WTC11 (cell line): ENCODE results near the gene MFSD12. TPM values are rescaled to one million over a fixed set of nuclear protein-coding genes. Genes with fewer than 3 reads are reported as not detected.

Experiments
- ATAC-seq: fragments of 200-7000 bp; cut with Tn5 transposase; 2 replicates; pipeline ENCODE4 v1.10.0; 2021; ENCODE audit warnings: mild to moderate bottlenecking, moderate library complexity
- Bru-seq: library from RNA; stranded (reverse); fragments of 400-500 nt; gene quantifications from one replicate; lab custom pipeline; 2021; lab: Mats Ljungman, UMichigan
- CTCF ChIA-PET: fragments of 300-600 bp; sonication (Branson Sonifier 250); formaldehyde crosslinking; loops from one replicate; lab custom pipeline; 2021; ENCODE audit warnings: antibody characterized with exemption; lab: Charles Lee
- POLR2A ChIA-PET: fragments of 350-600 bp; sonication (Branson Sonifier 250); formaldehyde crosslinking; loops from one replicate; lab custom pipeline; 2021; ENCODE audit warnings: antibody characterized with exemption; lab: Charles Lee
- DNase-seq: peaks from one replicate; pipeline ENCODE4 v3.0.0; 2021; ENCODE audit warnings: low spot score
- H3K27ac Mint-ChIP-seq: 2 replicates; pipeline ENCODE4 v1.8.0; 2021; ENCODE audit warnings: mixed read lengths
- H3K27me3 Mint-ChIP-seq: 2 replicates; pipeline ENCODE4 v1.8.0; 2021; ENCODE audit warnings: low read depth, mild to moderate bottlenecking, moderate library complexity, mixed read lengths
- H3K36me3 Mint-ChIP-seq: 2 replicates; pipeline ENCODE4 v1.8.0; 2021; ENCODE audit warnings: mixed read lengths
- H3K4me1 Mint-ChIP-seq: 2 replicates; pipeline ENCODE4 v1.8.0; 2022; ENCODE audit warnings: mixed read lengths
- H3K4me3 Mint-ChIP-seq: 2 replicates; pipeline ENCODE4 v1.8.0; 2021; ENCODE audit warnings: mild to moderate bottlenecking, moderate library complexity, mixed read lengths
- H3K9me3 Mint-ChIP-seq: 2 replicates; pipeline ENCODE4 v1.8.0; 2021; ENCODE audit warnings: mixed read lengths
- CREB1 ChIP-seq: sonication (generic); formaldehyde crosslinking; IDR thresholded peaks from 2 replicates; pipeline ENCODE4 v1.8.0; 2023; ENCODE audit warnings: mild to moderate bottlenecking, missing genetic modification reagents
- ELF4 ChIP-seq: sonication (generic); formaldehyde crosslinking; IDR thresholded peaks from 2 replicates; pipeline ENCODE4 v1.8.1; 2022; ENCODE audit warnings: low read depth, mild to moderate bottlenecking, moderate library complexity, missing genetic modification reagents
- FOXJ3 ChIP-seq: sonication (generic); formaldehyde crosslinking; IDR thresholded peaks from 2 replicates; pipeline ENCODE4 v1.9.0; 2021; ENCODE audit warnings: missing genetic modification reagents, mild to moderate bottlenecking, borderline replicate concordance
- FOXK1 ChIP-seq: sonication (generic); formaldehyde crosslinking; IDR thresholded peaks from 2 replicates; pipeline ENCODE4 v1.8.0; 2022; ENCODE audit warnings: mild to moderate bottlenecking, moderate library complexity, missing genetic modification reagents
- GABPB1 ChIP-seq: sonication (generic); formaldehyde crosslinking; IDR thresholded peaks from 2 replicates; pipeline ENCODE4 v1.8.1; 2023; ENCODE audit warnings: mild to moderate bottlenecking, missing genetic modification reagents
- JAZF1 ChIP-seq: fragments of 250-450 bp; sonication (Bioruptor Pico); IDR thresholded peaks from 2 replicates; pipeline ENCODE4 v1.9.0; 2021; ENCODE audit warnings: moderate library complexity, mild to moderate bottlenecking, inconsistent platforms
- KAT7 ChIP-seq: sonication (generic); formaldehyde crosslinking; IDR thresholded peaks from 2 replicates; pipeline ENCODE4 v1.8.1; 2023; ENCODE audit warnings: missing genetic modification reagents, mild to moderate bottlenecking, borderline replicate concordance
- PRRX2 ChIP-seq: fragments of 250-450 bp; sonication (Bioruptor Pico); IDR thresholded peaks from 2 replicates; pipeline ENCODE4 v1.8.0; 2021; ENCODE audit warnings: mild to moderate bottlenecking
- SMAD3 ChIP-seq: sonication (generic); formaldehyde crosslinking; IDR thresholded peaks from 2 replicates; pipeline ENCODE4 v1.8.0; 2022; ENCODE audit warnings: missing genetic modification reagents, mild to moderate bottlenecking, borderline replicate concordance
- SOX15 ChIP-seq: fragments of 250-450 bp; sonication (Bioruptor Pico); IDR thresholded peaks from 2 replicates; pipeline ENCODE4 v1.9.0; 2021; ENCODE audit warnings: mild to moderate bottlenecking
- TCF7 ChIP-seq: sonication (generic); formaldehyde crosslinking; IDR thresholded peaks from 2 replicates; pipeline ENCODE4 v1.8.0; 2022; ENCODE audit warnings: mild to moderate bottlenecking, low read depth, missing genetic modification reagents, moderate library complexity
- TEAD1 ChIP-seq: sonication (generic); formaldehyde crosslinking; IDR thresholded peaks from 2 replicates; pipeline ENCODE4 v1.8.0; 2022; ENCODE audit warnings: mild to moderate bottlenecking, missing genetic modification reagents
- long read RNA-seq, 3 experiments: library from RNA in 1 of 3; library from capped mRNA in 1 of 3; library from polyadenylated mRNA in 1 of 3; unstranded in 2 of 3; stranded (forward) in 1 of 3; transcript quantifications; one replicate each; pipeline ENCODE4 v2.0.0, GENCODE V29; 2021
- total RNA-seq: library from RNA; stranded (reverse); gene quantifications from 3 replicates; pipeline ENCODE4 v1.2.3, GENCODE V29; 2021
- TF ChIP-seq, protein P1 (sequence below): fragments of 250-450 bp; sonication (Bioruptor Pico); IDR thresholded peaks from 2 replicates; pipeline ENCODE4 v1.9.0; 2021; ENCODE audit warnings: mild to moderate bottlenecking
- TF ChIP-seq, protein P2 (sequence below): fragments of 250-450 bp; sonication (Bioruptor Pico); IDR thresholded peaks from 2 replicates; pipeline ENCODE4 v1.9.0; 2021; ENCODE audit warnings: mild to moderate bottlenecking, borderline replicate concordance
- TF ChIP-seq, protein P3 (sequence below): sonication (generic); formaldehyde crosslinking; IDR thresholded peaks from 2 replicates; pipeline ENCODE4 v1.8.1; 2022; ENCODE audit warnings: mild to moderate bottlenecking, missing genetic modification reagents, moderate library complexity, borderline replicate concordance
- TF ChIP-seq, protein P4 (sequence below): sonication (generic); formaldehyde crosslinking; IDR thresholded peaks from 2 replicates; pipeline ENCODE4 v1.8.1; 2023; ENCODE audit warnings: mild to moderate bottlenecking, missing genetic modification reagents, moderate library complexity
- TF ChIP-seq, protein P5 (sequence below): fragments of 200-600 bp; IDR thresholded peaks from 2 replicates; pipeline ENCODE4 v1.8.0; 2022; ENCODE audit warnings: antibody characterized with exemption
- TF ChIP-seq, protein P6 (sequence below): sonication (generic); formaldehyde crosslinking; IDR thresholded peaks from 2 replicates; pipeline ENCODE4 v1.8.0; 2022; ENCODE audit warnings: mild to moderate bottlenecking, missing genetic modification reagents
- TF ChIP-seq, protein P7 (sequence below): sonication (generic); formaldehyde crosslinking; IDR thresholded peaks from 2 replicates; pipeline ENCODE4 v1.8.1; 2023; ENCODE audit warnings: mild to moderate bottlenecking, missing genetic modification reagents
- TF ChIP-seq, protein P8 (sequence below): sonication (generic); formaldehyde crosslinking; IDR thresholded peaks from 2 replicates; pipeline ENCODE4 v1.8.1; 2022; ENCODE audit warnings: mild to moderate bottlenecking, moderate library complexity, missing genetic modification reagents

The MFSD12 gene
- 59.9 to 75.4 TPM (median 71.0 TPM) in 3 replicates for total RNA-seq
- Bru-seq, nascent RNA: percentile 52 among the genes with signal in this experiment
- long read RNA-seq, experiment 1, transcript MFSD12-201 (10 exons, 2,124 nt): major isoform, 47 of 135 reads
- long read RNA-seq, experiment 1, partial matches to known transcripts: 6 of 135 reads
- long read RNA-seq, experiment 1, other reads (novel, unspliced or antisense): 78 of 135 reads
- long read RNA-seq, experiment 2, transcript MFSD12-215 (1 exons, 688 nt): minor isoform, 7 of 56 reads
- long read RNA-seq, experiment 2, transcript MFSD12-201 (10 exons, 2,124 nt): major isoform, 15 of 56 reads
- long read RNA-seq, experiment 2, partial matches to known transcripts: 7 of 56 reads
- long read RNA-seq, experiment 2, other reads (novel, unspliced or antisense): 25 of 56 reads
- long read RNA-seq, experiment 3, partial matches to known transcripts: 1 of 4 reads
- long read RNA-seq, experiment 3, other reads (novel, unspliced or antisense): 3 of 4 reads

DNA sequence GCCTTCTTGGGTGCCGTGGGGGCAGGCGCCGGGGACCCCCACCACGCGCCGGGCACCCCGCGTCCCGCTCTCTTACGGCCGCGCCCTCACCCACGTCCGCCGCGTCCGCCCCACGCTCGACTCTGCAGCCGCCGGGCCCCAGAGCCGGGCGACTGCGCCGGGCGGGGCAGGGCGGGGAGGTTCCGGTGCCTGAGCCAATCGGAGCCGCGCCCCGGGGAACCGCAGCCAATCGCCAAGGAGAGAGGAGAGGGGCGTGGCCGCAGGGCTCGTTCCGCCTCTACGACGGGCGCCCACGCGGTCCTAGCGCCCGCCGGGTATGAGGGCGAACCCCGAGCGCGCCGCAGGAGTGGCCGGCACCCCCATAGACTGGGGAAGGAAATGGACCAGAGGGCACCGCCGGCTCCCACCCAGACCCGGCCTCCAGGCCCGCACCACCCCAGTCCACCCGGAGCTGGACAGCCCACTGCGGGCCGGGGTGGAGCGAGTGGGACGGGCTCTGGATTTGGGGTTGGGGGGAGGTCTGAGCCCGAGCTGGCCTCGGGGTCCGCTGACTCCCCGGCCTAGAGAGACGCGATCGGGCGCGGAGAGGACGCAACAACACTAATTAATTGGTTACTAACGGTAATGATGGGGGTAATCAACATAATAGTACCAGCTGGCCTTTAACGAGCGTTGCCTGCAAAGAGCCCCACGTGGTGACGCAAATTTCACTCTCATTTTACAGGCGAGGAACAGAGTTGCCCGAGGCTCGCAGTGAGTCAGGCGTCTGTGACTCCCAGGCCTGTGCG, at the start of gene MFSD12:
Gene MFSD12, minus strand, starts transcription at position 126 of the 788 bp plus-strand sequence. CDS start 183 bp downstream, outside the sequence.
- H3K27ac Mint-ChIP-seq: peak within 1 kb of the TSS; percentile 49; the same call in 1 of the 2 replicates
- CTCF ChIA-PET: interaction anchor here (0.9 to 2.7 kb wide), 5 partner anchors 10 to 72 kb away, joined by 3 to 20 read pairs (median 5); no protein-coding TSS in a partner anchor
- TF ChIP-seq, protein P1, sequence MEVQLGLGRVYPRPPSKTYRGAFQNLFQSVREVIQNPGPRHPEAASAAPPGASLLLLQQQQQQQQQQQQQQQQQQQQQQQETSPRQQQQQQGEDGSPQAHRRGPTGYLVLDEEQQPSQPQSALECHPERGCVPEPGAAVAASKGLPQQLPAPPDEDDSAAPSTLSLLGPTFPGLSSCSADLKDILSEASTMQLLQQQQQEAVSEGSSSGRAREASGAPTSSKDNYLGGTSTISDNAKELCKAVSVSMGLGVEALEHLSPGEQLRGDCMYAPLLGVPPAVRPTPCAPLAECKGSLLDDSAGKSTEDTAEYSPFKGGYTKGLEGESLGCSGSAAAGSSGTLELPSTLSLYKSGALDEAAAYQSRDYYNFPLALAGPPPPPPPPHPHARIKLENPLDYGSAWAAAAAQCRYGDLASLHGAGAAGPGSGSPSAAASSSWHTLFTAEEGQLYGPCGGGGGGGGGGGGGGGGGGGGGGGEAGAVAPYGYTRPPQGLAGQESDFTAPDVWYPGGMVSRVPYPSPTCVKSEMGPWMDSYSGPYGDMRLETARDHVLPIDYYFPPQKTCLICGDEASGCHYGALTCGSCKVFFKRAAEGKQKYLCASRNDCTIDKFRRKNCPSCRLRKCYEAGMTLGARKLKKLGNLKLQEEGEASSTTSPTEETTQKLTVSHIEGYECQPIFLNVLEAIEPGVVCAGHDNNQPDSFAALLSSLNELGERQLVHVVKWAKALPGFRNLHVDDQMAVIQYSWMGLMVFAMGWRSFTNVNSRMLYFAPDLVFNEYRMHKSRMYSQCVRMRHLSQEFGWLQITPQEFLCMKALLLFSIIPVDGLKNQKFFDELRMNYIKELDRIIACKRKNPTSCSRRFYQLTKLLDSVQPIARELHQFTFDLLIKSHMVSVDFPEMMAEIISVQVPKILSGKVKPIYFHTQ (CRISPR knock-in tag): no peak
- TF ChIP-seq, protein P2, sequence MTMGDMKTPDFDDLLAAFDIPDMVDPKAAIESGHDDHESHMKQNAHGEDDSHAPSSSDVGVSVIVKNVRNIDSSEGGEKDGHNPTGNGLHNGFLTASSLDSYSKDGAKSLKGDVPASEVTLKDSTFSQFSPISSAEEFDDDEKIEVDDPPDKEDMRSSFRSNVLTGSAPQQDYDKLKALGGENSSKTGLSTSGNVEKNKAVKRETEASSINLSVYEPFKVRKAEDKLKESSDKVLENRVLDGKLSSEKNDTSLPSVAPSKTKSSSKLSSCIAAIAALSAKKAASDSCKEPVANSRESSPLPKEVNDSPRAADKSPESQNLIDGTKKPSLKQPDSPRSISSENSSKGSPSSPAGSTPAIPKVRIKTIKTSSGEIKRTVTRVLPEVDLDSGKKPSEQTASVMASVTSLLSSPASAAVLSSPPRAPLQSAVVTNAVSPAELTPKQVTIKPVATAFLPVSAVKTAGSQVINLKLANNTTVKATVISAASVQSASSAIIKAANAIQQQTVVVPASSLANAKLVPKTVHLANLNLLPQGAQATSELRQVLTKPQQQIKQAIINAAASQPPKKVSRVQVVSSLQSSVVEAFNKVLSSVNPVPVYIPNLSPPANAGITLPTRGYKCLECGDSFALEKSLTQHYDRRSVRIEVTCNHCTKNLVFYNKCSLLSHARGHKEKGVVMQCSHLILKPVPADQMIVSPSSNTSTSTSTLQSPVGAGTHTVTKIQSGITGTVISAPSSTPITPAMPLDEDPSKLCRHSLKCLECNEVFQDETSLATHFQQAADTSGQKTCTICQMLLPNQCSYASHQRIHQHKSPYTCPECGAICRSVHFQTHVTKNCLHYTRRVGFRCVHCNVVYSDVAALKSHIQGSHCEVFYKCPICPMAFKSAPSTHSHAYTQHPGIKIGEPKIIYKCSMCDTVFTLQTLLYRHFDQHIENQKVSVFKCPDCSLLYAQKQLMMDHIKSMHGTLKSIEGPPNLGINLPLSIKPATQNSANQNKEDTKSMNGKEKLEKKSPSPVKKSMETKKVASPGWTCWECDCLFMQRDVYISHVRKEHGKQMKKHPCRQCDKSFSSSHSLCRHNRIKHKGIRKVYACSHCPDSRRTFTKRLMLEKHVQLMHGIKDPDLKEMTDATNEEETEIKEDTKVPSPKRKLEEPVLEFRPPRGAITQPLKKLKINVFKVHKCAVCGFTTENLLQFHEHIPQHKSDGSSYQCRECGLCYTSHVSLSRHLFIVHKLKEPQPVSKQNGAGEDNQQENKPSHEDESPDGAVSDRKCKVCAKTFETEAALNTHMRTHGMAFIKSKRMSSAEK (CRISPR knock-in tag): no peak
- TF ChIP-seq SOX15: no peak
- TF ChIP-seq, protein P3, sequence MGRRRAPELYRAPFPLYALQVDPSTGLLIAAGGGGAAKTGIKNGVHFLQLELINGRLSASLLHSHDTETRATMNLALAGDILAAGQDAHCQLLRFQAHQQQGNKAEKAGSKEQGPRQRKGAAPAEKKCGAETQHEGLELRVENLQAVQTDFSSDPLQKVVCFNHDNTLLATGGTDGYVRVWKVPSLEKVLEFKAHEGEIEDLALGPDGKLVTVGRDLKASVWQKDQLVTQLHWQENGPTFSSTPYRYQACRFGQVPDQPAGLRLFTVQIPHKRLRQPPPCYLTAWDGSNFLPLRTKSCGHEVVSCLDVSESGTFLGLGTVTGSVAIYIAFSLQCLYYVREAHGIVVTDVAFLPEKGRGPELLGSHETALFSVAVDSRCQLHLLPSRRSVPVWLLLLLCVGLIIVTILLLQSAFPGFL (CRISPR knock-in tag): no peak
- no peak for TF ChIP-seq PRRX2 (CRISPR knock-in tag)
- TF ChIP-seq FOXJ3: no peak
- TF ChIP-seq, protein P4, sequence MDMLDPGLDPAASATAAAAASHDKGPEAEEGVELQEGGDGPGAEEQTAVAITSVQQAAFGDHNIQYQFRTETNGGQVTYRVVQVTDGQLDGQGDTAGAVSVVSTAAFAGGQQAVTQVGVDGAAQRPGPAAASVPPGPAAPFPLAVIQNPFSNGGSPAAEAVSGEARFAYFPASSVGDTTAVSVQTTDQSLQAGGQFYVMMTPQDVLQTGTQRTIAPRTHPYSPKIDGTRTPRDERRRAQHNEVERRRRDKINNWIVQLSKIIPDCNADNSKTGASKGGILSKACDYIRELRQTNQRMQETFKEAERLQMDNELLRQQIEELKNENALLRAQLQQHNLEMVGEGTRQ (CRISPR knock-in tag): peak; percentile 34; the same call in 1 of the 2 replicates
- TF ChIP-seq, protein P5, sequence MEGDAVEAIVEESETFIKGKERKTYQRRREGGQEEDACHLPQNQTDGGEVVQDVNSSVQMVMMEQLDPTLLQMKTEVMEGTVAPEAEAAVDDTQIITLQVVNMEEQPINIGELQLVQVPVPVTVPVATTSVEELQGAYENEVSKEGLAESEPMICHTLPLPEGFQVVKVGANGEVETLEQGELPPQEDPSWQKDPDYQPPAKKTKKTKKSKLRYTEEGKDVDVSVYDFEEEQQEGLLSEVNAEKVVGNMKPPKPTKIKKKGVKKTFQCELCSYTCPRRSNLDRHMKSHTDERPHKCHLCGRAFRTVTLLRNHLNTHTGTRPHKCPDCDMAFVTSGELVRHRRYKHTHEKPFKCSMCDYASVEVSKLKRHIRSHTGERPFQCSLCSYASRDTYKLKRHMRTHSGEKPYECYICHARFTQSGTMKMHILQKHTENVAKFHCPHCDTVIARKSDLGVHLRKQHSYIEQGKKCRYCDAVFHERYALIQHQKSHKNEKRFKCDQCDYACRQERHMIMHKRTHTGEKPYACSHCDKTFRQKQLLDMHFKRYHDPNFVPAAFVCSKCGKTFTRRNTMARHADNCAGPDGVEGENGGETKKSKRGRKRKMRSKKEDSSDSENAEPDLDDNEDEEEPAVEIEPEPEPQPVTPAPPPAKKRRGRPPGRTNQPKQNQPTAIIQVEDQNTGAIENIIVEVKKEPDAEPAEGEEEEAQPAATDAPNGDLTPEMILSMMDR: no peak
- TF ChIP-seq, protein P6, sequence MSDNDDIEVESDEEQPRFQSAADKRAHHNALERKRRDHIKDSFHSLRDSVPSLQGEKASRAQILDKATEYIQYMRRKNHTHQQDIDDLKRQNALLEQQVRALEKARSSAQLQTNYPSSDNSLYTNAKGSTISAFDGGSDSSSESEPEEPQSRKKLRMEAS (CRISPR knock-in tag): no peak; the same call in 1 of the 2 replicates
- peak; percentile 58 for TF ChIP-seq GABPB1 (CRISPR knock-in tag)
- TF ChIP-seq CREB1 (CRISPR knock-in tag): no peak
- no peak for TF ChIP-seq JAZF1
- 0 out of 2 replicates have a peak, but pooled peaks have one; percentile 17 for TF ChIP-seq FOXK1
- no peak for TF ChIP-seq ELF4 (CRISPR knock-in tag)
- TF ChIP-seq, protein P7, sequence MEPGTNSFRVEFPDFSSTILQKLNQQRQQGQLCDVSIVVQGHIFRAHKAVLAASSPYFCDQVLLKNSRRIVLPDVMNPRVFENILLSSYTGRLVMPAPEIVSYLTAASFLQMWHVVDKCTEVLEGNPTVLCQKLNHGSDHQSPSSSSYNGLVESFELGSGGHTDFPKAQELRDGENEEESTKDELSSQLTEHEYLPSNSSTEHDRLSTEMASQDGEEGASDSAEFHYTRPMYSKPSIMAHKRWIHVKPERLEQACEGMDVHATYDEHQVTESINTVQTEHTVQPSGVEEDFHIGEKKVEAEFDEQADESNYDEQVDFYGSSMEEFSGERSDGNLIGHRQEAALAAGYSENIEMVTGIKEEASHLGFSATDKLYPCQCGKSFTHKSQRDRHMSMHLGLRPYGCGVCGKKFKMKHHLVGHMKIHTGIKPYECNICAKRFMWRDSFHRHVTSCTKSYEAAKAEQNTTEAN (CRISPR knock-in tag): no peak
- no peak for TF ChIP-seq SMAD3 (CRISPR knock-in tag)
- no peak for TF ChIP-seq TCF7 (CRISPR knock-in tag)
- TF ChIP-seq KAT7 (CRISPR knock-in tag): no peak
- TF ChIP-seq, protein P8, sequence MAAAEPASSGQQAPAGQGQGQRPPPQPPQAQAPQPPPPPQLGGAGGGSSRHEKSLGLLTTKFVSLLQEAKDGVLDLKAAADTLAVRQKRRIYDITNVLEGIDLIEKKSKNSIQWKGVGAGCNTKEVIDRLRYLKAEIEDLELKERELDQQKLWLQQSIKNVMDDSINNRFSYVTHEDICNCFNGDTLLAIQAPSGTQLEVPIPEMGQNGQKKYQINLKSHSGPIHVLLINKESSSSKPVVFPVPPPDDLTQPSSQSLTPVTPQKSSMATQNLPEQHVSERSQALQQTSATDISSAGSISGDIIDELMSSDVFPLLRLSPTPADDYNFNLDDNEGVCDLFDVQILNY (CRISPR knock-in tag): no peak
- 0 out of 2 replicates have a peak, but pooled peaks have one; percentile 20 for TF ChIP-seq TEAD1 (CRISPR knock-in tag)

More for the DNA sequence above, at the start of gene MFSD12:
- POLR2A ChIA-PET: interaction anchor here (1.4 kb wide), 1 partner anchor 12 kb away, joined by 4 read pairs; no protein-coding TSS in a partner anchor
- H3K9me3 Mint-ChIP-seq: no peaks in the 10 kb centered on the region
- DNase-seq: peak; percentile 96
- H3K36me3 Mint-ChIP-seq: no peaks in the 10 kb centered on the region
- ATAC-seq: peak; percentile 93
- H3K4me1 Mint-ChIP-seq: peaks cover 12% of the 10 kb centered on the region
- peak within 1 kb of the TSS; percentile 93 for H3K4me3 Mint-ChIP-seq
- H3K27me3 Mint-ChIP-seq: peaks cover 32% of the 10 kb centered on the region
